Activated CD8-positive, alpha-beta memory T cell treated with anti-CD3 and anti-CD28 coated beads, Interleukin-2, amount 50 U/mL, for 4 hours (primary cell): ENCODE measurements around the gene CLCF1.

ENCODE experiments used
- DNase-seq: peaks from one replicate; pipeline ENCODE4 v3.0.0-alpha.2; 2020

Gene CLCF1

DNA sequence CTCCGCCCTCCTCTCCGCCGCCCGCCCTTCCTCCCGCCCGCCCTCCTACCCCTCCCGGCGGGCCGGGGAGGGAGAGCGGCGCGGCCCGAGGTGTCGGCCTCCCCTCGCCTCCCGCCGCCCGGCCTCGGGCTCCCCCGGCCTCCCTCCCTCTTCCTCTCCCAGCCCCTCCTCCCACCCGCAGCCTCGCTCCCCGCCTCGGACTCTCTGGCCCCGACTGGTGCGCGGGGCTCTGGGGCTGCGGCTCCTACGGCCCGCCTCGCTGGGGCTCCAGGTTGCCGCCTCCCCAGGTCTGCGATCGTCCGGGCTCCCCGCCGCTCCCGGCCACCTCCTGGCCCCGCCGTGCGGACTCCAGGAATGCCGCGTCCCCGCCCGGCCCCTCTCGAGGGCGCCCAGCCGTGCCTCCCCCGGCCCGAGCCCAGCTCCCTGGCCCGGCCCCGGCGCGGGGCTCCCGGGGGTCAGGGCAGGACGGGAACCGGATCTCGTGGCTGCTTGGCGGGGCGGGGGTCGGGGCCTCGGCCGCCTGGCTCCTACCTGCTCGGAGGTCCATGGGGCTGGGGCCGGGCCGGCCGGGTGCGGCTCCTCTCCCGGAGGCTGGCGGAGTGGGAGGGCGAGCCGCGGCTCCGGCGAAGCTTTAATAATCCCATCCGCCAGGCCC, at the start of gene CLCF1:
TSS of gene CLCF1 (minus strand) at position 606 of the 655 bp plus-strand sequence. CDS start at position 547, 59 bp downstream.
- no peak for DNase-seq

DNA sequence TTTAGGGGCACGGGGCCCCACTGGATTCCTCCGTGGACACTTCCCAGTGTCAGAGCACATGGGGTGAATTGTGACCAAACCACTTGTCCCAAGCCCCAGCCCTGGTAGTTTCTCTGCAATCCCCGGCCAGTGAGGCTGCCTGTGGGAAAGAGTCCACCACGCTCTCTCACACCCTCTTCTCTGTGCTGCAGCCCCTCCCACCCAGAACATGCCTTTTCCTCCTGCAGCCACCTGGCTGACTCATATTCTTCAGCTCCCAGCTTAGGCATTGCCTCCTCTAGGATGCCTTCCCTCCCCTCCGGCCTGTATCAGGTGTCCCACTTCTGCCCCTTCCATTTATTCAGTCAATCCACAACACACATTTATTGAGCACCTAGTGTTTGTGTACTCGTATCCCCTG, 49.5 kb upstream of the CLCF1 start:
- DNase-seq = no peak

DNA sequence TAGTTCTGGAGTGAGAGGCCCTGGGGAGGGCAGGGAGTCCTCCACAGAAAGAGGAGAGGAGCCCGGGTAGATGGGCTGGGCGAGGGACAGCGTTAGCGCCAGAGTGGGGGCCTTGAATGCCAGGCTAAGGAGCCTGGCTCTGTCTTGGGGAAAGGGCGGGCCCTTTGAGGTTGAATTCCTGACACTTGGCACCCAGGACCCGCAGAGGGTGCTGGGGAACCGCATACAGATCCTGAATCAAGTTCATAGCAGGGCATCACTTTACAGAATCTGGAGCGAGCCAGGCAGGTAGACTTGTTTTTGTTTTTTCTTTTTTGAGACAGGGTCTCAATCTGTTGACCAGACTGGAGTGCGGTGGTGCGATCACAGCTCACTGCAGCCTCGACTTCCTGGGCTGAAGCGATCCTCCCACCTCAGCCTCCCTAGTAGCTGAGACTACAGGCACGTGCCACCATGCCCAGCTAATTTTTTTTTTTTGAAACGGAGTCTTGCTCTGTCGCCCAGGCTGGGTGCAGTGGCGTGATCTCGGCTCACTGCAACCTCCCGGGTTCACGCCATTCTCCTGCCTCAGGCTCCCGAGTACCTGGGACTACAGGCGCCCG, 48.1 kb upstream of the CLCF1 start:
- DNase-seq = no peak

GRCh38 chr11:67420646-67421429, 47.4 kb upstream of the CLCF1 start:
- DNase-seq = peak; percentile 100

GRCh38 chr11:67420147-67420645, 46.8 kb upstream of the CLCF1 start:
- no peak for DNase-seq

- DNase-seq = no peak
Measured at GRCh38 chr11:67419325-67420049, 46.1 kb upstream of the CLCF1 start.

GRCh38 chr11:67418476-67419281, 45.3 kb upstream of the CLCF1 start:
- DNase-seq = peak; percentile 26

- DNase-seq = no peak
Measured at GRCh38 chr11:67417425-67417824, 44.0 kb upstream of the CLCF1 start.

DNA sequence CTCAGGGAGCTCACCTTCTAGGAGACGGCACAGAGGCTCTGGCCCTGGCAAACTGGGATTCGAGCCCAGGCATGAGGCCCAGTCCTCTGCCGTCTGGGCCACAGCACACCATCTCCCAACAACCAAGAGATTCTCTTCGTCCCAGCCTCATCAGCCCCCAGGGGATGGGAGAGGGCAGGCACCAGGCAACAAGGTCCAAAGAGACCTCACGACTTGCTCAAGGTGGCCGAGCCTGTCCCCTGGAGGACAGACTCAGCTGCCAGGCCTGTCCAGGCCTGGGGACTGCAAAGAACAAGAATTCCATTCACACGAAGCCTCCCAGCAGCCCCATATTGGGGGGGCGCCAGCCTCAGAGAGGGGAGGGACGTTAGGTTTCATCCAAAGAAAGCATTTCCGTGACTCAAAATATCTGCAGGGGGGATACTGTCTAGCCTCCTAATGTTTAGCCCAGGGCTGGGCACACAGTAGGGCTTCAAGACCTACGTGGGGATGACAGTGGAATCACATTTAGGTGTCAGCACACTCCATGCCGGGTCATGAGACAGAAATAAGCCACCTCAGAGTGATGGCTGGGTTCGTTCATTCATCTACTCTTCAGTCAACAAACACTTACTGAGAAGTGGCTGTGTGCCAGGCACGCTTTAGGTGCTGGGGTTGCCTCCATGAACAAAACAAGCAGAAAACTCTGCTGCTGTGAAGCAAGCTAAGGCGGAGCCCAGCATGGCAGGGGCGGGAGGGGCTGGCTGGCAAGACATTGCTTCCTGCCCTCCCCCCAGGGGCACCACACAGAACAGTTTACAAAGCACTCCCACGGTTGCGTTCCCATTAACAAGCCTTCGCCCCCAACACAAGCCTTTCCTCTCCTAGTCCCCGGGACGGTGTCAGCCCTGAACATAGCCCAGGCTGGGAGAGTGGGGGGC, 43.3 kb upstream of the CLCF1 start:
- peak; percentile 77 for DNase-seq

- DNase-seq = no peak
Measured at GRCh38 chr11:67415501-67416304, 42.3 kb upstream of the CLCF1 start, which contains the start of gene CARNS1. Gene CARNS1 (plus strand): TSS chr11:67415678. CDS start chr11:67416200, 522 bp downstream.

- DNase-seq = no peak
Measured at GRCh38 chr11:67413266-67413849, 40.0 kb upstream of the CLCF1 start.

DNA sequence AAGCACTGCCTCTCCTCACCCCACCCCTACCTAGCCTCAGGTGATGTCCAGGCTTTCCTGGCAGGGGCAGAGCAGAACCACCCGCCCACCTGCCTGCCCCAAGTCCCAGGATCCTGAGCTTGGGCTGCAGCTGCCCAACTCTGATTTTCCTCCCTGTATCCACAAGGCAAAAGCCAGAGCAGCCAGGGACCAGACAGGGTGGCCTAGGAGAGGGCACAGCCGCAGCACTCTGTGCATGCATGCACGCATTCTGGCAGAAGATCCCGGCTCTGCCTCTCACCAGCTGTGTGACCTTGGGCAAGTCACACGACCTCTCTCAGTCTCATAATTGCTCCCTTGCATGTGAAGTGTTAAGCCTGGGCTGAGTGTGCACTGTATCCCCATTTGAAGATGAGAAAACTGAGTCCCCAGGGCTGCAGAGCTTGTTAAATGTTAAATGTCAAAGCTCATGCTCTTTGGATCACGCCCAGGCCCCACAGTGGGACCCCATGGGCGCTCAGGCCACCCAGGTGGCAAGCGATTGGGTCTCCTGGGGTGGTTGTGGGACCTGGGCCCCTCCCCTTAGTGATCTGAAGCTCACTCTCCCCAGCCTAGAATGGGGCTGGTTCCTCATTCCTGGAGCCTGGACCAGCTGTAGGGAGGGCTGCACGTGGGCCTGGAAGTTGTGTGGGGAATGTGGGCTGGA, 39.2 kb upstream of the CLCF1 start:
- no peak for DNase-seq

GRCh38 chr11:67411785-67412152, 38.4 kb upstream of the CLCF1 start:
- DNase-seq = no peak

DNA sequence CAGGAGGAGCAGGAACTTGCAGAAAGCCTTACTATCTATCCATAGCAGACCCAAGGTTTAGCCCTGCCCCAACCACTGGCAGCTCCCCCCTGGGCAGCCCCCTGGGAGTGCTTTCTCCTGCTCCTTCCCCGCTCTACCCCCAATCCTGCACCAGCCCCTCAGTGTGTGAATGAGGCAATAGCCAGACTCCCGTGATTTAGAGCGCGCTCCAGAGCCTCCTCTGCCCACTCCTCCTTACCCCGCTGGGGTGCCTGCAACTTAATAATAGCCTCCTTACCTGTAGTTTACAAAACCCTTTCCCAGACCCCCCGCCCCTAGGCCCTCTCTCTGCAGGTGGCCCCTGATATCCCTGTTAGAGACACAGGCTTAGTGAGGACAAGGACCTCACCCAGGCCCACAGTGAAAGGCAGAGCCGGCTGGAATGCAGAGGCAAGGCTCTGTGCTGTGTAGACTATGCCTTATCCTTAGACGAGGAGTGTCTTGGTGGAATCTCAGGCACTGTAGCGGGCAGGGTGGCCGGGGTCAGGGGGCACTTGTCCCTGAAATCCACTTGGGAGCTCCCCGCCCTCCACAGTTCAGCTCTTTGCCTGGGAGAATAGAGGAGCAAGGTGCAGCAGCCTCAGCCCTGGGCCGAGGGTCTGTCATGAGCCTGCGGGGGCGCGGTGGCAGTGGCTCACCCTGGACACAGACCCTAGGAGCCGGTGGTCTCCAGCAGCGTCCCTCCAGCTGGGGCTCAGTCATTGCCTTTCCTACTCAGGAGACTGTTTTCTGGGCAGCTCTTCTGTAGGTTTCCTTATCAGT, 37.8 kb upstream of the CLCF1 start:
- no peak for DNase-seq

DNA sequence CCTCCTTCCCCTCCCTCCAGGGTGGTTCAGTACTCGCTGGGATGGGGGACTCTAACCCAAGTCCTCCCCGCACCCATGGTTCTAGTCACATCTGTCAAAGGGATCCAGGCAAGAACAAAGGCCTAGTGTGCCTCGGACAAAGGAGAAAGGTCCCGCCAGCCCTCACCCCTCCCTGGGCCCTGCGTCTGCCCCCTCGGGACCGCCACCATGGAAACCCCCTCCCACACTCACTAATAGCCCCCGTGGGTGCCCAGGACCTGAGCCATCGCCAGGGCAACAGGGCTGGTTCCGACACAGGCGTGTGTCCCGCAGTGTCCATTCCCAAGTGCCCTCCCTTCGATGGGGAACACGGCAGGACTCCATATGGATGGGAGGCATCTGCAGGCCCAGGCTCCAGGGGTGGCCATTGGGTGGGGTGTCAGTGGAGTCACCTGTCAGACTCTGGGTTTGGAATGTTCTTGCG, 37.0 kb upstream of the CLCF1 start:
- DNase-seq = no peak

GRCh38 chr11:67409781-67410368, 36.5 kb upstream of the CLCF1 start:
- no peak for DNase-seq

GRCh38 chr11:67409261-67409666, 35.9 kb upstream of the CLCF1 start:
- DNase-seq = peak; percentile 57
